CD4-positive, alpha-beta T cell treated with Interferon gamma for 1 hour (primary cell): ENCODE results near the gene ELF5.

Experiments used
- DNase-seq: peaks from one replicate; pipeline ENCODE4 v3.0.0-alpha.2; 2020

Gene ELF5

DNA sequence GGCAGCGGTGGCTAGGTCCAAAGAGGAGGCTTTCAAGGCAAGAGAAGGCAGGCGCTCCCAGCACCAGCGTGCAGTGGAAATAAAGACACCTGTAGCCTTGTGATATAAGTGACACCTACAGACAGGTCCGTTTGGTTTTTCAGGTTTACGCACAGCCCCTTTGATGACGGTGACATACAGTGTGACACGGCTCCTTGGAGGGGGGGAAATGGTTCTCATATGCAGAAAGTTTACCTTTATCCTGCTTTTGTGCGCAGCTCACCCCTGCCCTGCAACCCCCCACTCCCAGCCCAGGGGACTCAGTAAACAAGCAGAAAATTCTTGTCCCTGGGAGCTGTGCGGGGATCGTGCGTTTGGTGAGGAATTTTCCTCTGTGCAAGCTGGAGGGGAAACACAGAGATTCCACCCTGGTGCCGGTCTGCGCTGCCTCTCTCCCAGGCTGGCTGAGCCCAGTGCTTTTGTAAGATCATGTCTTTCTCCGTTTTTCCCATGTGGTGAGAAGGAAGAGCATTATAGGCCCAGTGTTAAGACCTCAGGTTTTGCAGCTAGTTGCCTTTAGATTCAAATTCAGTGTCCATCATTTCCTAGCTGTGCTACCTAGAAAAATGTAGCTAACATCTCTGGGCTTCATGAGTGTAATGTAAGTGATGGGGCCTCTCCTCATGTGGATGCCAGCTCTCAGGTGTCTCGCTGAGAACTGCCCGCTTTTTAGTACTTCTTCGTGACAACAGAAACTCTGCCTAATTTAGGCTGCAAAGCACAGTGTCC is at the start of gene ELF5:
Gene ELF5, minus strand, starts transcription at position 113 of the 768 bp plus-strand sequence. CDS start 8,045 bp downstream, outside the sequence.
- no peak for DNase-seq

- no peak for DNase-seq
These were observed 49.4 kb upstream of the ELF5 start for GRCh38 chr11:34562976-34563375.

DNA sequence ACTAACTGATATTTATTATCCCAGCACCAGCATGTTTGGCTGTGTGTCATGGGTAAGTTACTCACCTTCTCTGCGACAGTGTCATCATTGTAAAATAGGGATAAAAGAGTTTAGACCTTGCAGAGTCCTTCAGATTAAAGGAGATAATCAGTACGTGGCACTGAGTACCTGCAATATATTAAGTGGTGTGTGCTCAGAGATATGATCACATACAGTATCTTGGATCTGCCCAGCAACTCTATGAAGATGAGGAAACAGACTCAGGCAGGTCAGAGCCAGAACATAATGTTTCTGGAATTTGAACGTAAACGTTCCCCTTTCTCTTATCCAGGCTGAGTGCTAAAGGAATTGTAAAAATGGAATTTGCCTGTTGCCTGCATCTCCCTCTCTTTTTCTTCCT is 46.9 kb upstream of the ELF5 start:
- no peak for DNase-seq

DNA sequence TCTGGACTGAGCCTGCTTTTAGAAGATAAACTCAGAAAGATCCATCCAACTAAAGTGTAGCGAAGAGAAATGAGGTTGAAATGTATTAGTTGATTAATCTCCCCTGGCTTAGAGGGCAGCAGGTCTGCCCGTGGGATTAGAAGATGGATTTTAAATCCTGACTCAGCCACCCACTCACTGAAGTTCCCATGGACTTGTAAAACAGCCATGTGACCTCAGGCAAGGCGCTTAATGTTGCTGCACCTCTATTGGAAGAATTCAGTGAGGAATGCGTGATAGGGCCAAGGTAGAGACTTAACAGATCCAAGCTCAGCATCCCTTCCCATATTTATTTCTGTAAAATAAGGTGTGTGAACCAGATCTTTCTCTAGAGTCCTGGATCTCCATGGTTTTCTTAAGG is 45.1 kb upstream of the ELF5 start:
- DNase-seq, result no peak

DNA sequence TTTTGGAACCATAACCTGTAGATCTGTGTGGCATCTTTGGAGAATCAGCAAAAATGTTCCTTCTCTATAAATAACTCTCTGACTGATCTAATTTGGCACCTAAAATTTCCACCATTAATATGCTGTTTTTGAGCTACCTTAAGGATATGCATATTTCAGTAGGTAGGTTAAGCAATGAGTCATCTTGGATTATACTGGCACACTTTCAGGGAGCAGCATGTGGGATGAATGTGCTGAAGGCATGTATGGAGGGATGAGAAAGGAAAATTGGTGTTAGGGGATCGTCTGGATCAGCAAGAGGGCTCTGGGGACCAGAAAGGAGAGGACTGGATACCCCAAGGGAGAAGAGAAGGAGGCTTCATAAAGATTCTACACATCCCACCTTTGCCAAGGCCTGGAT is 44.6 kb upstream of the ELF5 start:
- no peak for DNase-seq

- peak; percentile 19 for DNase-seq
These were observed 38.7 kb upstream of the ELF5 start for GRCh38 chr11:34552270-34552669.

DNA sequence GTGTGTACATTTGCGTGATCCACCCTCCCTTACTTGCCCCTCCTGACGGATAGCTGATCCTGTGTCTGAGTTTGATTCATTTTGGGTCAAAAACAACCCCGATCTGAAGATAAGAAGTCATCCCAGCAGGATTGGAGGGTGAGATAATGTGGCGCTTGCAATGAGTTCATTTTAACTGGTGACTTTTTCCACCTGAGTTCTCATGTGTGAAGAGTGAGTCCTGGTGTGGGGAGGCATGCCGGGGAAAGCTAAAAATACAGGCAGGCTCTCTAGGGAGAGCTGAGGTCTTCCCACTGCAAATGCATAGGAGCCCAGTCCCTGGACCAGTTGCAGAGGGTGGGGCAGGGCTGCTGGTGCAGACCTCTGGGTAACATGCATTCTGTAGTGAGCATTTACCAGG is 35.7 kb upstream of the ELF5 start:
- no peak for DNase-seq

DNA sequence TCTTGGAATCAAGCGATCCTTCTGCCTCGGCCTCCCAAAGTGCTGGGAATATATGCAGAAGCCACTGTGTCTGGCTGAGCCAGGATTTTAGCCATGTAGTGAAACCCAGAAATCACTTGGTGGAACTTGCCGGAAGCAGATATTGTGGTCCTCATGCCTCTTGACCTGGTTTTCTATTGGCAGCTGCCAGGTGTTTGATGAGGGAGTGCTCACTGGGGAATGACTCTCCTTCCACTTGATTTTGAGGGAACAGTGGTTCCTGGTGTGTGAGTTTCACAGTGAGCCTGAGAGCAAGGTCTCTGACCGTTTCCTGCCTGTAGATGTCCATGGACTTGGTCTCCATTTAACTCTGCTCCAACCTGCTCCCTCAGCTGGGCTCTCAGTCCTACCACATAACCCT is 34.7 kb upstream of the ELF5 start:
- no peak for DNase-seq

DNA sequence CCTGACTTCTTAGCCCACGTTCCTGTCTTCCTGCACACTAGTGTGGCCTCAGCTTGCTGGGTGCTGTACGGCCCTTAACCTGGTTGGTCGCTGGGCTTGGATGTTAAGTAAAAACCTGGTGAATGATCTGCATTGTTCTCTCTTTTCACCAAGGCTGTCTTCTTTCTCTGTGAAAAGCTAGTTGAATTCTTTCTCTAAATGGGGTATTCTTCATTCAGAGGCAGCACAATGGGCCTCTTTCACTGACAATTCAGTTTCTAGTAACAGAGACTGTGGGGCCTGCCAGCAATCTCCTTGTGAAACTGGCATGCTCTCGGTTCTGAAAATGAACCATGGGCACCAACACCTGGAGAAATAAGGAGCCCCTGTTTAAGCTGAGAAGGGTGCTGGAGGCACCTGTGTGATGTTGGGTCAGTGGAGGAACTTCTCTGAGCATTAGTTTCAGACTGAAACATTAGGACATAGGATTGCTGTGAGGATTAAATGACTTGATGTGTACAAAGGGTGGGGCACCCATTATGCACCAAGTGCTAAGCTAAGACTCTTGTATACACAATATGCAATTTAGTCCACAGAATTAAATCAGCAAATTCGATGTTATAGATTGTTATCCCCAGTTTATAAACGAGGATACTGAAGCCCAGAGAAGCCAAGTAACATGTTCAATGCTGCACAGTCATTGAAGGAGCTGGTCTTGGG is 33.1 kb upstream of the ELF5 start:
- no peak for DNase-seq

- no peak for DNase-seq
These were observed 28.5 kb upstream of the ELF5 start for GRCh38 chr11:34542089-34542488.

DNA sequence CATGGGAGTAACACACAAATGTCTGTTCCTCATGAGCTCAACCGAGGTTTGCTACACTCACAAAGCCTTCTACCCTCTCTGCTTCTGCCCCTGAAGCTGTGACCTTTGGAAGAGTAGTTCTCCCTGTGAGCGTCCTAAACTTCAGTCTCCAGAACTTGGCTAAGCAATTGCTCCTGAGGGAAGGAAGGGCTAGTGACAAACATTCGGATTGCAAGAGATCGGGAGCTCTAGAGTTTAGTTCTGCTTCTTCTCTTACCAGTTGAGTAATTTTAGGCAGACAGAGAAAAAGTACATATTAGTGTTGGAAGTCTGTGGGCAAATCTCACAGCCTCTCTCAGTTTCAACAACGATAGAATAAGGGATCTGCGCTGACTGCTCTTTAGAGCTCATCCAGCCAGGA is 27.3 kb upstream of the ELF5 start:
- DNase-seq, result no peak

DNA sequence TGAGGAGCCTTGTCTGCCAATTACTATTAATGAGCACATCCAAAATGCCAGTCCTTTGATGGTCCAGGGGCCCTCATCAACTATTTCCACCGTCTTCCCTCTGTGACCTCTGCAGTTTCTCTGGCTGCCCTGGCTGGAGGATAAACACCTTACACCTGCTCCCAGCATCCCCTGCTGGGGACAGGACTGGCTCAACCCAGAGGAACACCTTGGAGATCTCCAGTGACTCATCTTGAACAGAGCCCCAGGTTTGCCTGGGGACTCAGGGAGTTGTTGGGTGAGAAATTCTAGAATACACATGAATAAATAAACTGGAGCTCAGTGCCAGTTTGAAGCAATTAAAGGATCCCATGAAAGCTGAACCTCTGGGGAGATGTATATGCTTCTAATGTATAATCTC is 24.0 kb upstream of the ELF5 start:
- DNase-seq, result no peak

GRCh38 chr11:34536056-34536455 is 22.5 kb upstream of the ELF5 start:
- no peak for DNase-seq

DNA sequence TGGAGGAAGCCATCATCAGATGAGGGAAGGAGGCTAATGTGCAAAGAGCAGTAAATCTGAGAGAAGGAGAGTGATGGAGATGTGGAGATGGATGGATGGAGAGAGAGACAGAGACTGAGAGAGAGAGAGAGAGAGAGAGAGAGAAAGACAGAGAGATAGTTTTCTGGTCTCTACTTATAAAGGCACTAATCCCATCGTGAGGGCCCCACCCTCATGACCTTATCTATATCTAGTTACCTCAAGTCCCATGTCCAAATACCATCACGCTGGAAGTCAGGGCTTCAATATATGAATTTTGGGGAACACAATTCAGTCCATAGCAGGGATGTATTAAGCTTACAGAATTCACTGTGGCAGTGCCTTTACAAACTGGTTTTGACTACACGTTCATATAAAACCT is 21.2 kb upstream of the ELF5 start:
- no peak for DNase-seq

- DNase-seq, result no peak
These were observed 18.1 kb upstream of the ELF5 start for GRCh38 chr11:34531663-34532062.

GRCh38 chr11:34530545-34531234 is 17.1 kb upstream of the ELF5 start:
- no peak for DNase-seq

DNA sequence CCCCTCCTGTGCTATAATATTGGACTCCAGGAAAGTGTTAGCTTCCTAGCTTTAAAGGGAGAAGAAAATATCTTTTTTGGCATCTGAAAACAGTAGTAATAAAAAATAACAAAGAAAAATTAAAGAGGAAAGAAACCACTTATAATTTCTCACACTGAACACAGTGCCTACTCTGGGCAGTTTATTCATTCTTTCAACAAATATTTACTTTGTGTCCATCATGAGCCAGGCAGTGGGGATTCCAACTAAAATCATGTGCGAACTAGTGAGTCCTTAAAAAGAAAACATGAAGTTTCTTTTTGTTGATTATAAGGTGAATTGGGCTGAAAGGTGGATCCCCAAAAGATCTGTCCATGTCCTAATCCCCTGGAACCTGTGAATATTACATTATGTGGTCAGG is 16.0 kb upstream of the ELF5 start:
- no peak for DNase-seq

GRCh38 chr11:34528072-34528471 is 14.5 kb upstream of the ELF5 start:
- DNase-seq, result no peak

GRCh38 chr11:34525888-34526657 is 12.5 kb upstream of the ELF5 start:
- no peak for DNase-seq

GRCh38 chr11:34525098-34525497 is 11.5 kb upstream of the ELF5 start:
- no peak for DNase-seq

- no peak for DNase-seq
These were observed 11.1 kb upstream of the ELF5 start for GRCh38 chr11:34524696-34525095.

GRCh38 chr11:34523053-34523452 is 9.5 kb upstream of the ELF5 start:
- no peak for DNase-seq

- no peak for DNase-seq
These were observed 8.6 kb upstream of the ELF5 start for GRCh38 chr11:34522188-34522587.
